ENCODE data around the gene PAX9.

The PAX9 gene

DNA sequence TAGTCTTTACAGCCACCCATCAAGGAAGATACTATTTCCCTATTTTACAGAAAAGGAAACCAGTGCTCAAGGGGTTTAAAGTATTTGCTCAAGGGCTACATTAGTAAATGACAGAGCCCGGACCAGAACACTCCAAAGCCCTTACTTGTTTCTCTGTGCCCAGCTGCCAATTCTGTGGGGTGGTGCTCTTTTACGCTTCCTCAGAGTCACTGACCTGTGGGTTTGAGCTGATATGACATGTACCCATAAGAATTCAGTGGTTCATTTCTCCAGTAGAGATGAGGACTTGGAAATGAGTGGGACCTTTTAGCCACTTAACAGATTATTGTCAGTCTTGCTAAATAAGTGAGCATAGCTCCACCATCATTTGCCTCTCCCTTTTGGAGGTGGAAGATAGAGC lies 41.8 kb upstream of the PAX9 start (continued):
- TF ChIP-seq, protein P1, sequence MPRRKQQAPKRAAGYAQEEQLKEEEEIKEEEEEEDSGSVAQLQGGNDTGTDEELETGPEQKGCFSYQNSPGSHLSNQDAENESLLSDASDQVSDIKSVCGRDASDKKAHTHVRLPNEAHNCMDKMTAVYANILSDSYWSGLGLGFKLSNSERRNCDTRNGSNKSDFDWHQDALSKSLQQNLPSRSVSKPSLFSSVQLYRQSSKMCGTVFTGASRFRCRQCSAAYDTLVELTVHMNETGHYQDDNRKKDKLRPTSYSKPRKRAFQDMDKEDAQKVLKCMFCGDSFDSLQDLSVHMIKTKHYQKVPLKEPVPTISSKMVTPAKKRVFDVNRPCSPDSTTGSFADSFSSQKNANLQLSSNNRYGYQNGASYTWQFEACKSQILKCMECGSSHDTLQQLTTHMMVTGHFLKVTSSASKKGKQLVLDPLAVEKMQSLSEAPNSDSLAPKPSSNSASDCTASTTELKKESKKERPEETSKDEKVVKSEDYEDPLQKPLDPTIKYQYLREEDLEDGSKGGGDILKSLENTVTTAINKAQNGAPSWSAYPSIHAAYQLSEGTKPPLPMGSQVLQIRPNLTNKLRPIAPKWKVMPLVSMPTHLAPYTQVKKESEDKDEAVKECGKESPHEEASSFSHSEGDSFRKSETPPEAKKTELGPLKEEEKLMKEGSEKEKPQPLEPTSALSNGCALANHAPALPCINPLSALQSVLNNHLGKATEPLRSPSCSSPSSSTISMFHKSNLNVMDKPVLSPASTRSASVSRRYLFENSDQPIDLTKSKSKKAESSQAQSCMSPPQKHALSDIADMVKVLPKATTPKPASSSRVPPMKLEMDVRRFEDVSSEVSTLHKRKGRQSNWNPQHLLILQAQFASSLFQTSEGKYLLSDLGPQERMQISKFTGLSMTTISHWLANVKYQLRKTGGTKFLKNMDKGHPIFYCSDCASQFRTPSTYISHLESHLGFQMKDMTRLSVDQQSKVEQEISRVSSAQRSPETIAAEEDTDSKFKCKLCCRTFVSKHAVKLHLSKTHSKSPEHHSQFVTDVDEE (CRISPR knock-in tag; IDR thresholded peaks at IDR 0.05): no peak
- no peak for TF ChIP-seq PPARA (CRISPR knock-in tag; IDR thresholded peaks at IDR 0.05; ENCODE audit: borderline replicate concordance)
- TF ChIP-seq, protein P2, sequence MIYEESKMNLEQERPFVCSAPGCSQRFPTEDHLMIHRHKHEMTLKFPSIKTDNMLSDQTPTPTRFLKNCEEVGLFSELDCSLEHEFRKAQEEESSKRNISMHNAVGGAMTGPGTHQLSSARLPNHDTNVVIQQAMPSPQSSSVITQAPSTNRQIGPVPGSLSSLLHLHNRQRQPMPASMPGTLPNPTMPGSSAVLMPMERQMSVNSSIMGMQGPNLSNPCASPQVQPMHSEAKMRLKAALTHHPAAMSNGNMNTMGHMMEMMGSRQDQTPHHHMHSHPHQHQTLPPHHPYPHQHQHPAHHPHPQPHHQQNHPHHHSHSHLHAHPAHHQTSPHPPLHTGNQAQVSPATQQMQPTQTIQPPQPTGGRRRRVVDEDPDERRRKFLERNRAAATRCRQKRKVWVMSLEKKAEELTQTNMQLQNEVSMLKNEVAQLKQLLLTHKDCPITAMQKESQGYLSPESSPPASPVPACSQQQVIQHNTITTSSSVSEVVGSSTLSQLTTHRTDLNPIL (CRISPR knock-in tag; IDR thresholded peaks at IDR 0.05; ENCODE audit: low read depth): no peak
- TF ChIP-seq ZFP30 (CRISPR knock-in tag; IDR thresholded peaks at IDR 0.05): no peak
- TF ChIP-seq, protein P3, sequence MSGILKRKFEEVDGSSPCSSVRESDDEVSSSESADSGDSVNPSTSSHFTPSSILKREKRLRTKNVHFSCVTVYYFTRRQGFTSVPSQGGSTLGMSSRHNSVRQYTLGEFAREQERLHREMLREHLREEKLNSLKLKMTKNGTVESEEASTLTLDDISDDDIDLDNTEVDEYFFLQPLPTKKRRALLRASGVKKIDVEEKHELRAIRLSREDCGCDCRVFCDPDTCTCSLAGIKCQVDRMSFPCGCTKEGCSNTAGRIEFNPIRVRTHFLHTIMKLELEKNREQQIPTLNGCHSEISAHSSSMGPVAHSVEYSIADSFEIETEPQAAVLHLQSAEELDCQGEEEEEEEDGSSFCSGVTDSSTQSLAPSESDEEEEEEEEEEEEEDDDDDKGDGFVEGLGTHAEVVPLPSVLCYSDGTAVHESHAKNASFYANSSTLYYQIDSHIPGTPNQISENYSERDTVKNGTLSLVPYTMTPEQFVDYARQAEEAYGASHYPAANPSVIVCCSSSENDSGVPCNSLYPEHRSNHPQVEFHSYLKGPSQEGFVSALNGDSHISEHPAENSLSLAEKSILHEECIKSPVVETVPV (CRISPR knock-in tag; IDR thresholded peaks at IDR 0.05): no peak
- no peak for TF ChIP-seq ARNTL (CRISPR knock-in tag; IDR thresholded peaks at IDR 0.05; ENCODE audit: borderline replicate concordance, low read depth)
- TF ChIP-seq TOX (CRISPR knock-in tag; IDR thresholded peaks at IDR 0.05; ENCODE audit: borderline replicate concordance): no peak

DNA sequence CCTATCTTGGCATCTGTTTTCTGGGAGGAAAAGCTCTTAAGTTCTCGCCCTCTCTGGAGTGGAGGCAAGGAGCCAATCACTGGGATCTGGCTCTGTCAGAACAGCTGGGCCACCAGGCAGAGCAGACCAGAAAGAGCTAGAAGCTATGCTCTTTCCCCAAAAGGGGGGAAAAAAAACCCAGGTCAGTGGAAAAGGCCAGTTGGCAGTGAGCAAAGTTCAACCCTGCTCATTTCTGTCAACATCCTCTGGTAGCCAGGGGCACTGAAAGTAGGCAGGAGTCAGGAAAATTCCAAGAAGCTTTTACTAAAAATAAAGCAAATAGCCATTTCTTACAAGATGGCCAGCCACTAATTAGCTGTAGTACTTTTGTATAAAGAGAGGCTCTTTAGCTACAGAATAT lies 36.6 kb upstream of the PAX9 start:
- TF ChIP-seq, protein P1 (CRISPR knock-in tag; IDR thresholded peaks at IDR 0.05): no peak
- TF ChIP-seq PPARA (CRISPR knock-in tag; IDR thresholded peaks at IDR 0.05; ENCODE audit: borderline replicate concordance): no peak
- TF ChIP-seq ESRRG (CRISPR knock-in tag; IDR thresholded peaks at IDR 0.05): no peak
- TF ChIP-seq, protein P4, sequence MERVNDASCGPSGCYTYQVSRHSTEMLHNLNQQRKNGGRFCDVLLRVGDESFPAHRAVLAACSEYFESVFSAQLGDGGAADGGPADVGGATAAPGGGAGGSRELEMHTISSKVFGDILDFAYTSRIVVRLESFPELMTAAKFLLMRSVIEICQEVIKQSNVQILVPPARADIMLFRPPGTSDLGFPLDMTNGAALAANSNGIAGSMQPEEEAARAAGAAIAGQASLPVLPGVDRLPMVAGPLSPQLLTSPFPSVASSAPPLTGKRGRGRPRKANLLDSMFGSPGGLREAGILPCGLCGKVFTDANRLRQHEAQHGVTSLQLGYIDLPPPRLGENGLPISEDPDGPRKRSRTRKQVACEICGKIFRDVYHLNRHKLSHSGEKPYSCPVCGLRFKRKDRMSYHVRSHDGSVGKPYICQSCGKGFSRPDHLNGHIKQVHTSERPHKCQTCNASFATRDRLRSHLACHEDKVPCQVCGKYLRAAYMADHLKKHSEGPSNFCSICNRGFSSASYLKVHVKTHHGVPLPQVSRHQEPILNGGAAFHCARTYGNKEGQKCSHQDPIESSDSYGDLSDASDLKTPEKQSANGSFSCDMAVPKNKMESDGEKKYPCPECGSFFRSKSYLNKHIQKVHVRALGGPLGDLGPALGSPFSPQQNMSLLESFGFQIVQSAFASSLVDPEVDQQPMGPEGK (CRISPR knock-in tag; IDR thresholded peaks at IDR 0.05; ENCODE audit: borderline replicate concordance): no peak
- ATAC-seq: no peak

DNA sequence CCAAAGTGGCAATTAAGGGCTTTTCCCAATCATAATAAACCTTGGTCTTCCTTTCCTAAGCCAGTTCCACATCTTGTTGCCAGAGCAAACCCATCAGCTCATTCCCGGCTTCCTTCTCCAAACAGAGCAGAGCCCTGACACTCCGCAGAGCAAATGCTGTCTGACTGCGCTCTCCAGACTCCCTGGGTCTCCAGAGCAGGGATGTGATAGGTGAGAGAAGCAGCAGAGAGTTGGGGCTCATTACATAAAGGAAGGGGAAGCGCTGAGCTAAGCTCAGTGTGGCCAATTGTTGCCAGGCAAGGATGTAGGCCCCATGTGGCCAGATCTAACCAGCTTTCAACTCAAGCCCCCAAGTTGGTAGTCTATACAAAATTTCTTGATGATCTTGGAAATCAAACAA lies 36.2 kb upstream of the PAX9 start:
- TF ChIP-seq, protein P3 (CRISPR knock-in tag; IDR thresholded peaks at IDR 0.05): no peak
- TF ChIP-seq ZFP3 (CRISPR knock-in tag; IDR thresholded peaks at IDR 0.05): no peak
- TF ChIP-seq, protein P1 (CRISPR knock-in tag; IDR thresholded peaks at IDR 0.05): no peak
- TF ChIP-seq ZNF8 (CRISPR knock-in tag; IDR thresholded peaks at IDR 0.05): no peak
- no peak for TF ChIP-seq RARB (CRISPR knock-in tag; IDR thresholded peaks at IDR 0.05)
- no peak for TF ChIP-seq ZFP30 (CRISPR knock-in tag; IDR thresholded peaks at IDR 0.05)
- TF ChIP-seq, protein P5, sequence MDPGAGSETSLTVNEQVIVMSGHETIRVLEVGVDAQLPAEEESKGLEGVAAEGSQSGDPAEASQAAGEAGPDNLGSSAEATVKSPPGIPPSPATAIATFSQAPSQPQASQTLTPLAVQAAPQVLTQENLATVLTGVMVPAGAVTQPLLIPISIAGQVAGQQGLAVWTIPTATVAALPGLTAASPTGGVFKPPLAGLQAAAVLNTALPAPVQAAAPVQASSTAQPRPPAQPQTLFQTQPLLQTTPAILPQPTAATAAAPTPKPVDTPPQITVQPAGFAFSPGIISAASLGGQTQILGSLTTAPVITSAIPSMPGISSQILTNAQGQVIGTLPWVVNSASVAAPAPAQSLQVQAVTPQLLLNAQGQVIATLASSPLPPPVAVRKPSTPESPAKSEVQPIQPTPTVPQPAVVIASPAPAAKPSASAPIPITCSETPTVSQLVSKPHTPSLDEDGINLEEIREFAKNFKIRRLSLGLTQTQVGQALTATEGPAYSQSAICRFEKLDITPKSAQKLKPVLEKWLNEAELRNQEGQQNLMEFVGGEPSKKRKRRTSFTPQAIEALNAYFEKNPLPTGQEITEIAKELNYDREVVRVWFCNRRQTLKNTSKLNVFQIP (CRISPR knock-in tag; IDR thresholded peaks at IDR 0.05; ENCODE audit: borderline replicate concordance, low read depth): no peak
- no peak for TF ChIP-seq TOX (CRISPR knock-in tag; IDR thresholded peaks at IDR 0.05; ENCODE audit: borderline replicate concordance)
- TF ChIP-seq, protein P2 (CRISPR knock-in tag; IDR thresholded peaks at IDR 0.05; ENCODE audit: low read depth): no peak
- TF ChIP-seq ISL1 (CRISPR knock-in tag; IDR thresholded peaks at IDR 0.05): no peak
- no peak for TF ChIP-seq ZC3H10 (CRISPR knock-in tag; IDR thresholded peaks at IDR 0.05)
- TF ChIP-seq ZNF70 (CRISPR knock-in tag; IDR thresholded peaks at IDR 0.05): no peak
- ATAC-seq: no peak

All from SK-N-SH treated with all-trans-retinoic acid at 6 μM for 48 hours (cell line).